ENCODE measurements around the gene PSMD11. TPM values are rescaled to one million over a fixed set of nuclear protein-coding genes. Genes with fewer than 3 reads are reported as not detected.

The PSMD11 gene
- total and polyA plus RNA-seq, 2 of the 8 experiments (the other 6 are each of a cell fraction or from before 2014, with no cell fraction given), result 68.4 to 171 TPM

DNA sequence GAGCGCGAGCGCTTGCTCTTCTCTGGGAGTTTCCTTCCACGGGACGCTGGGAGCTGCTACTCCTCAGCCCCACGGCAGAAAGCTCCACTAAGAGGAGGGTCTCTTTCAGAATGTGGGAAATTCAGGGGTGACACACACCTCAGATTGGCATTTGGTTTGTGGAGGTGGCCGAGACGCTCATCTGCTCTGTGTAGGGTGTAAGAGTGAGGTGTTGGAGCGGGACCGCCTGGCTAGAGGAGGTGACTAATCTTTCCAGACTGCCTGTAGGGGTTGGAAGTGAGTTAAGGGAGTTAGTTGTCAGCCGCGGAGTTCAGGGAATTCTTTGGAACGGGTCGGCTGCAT is 735 bp downstream of the PSMD11 start (continued):
- TF ChIP-seq, protein P1, sequence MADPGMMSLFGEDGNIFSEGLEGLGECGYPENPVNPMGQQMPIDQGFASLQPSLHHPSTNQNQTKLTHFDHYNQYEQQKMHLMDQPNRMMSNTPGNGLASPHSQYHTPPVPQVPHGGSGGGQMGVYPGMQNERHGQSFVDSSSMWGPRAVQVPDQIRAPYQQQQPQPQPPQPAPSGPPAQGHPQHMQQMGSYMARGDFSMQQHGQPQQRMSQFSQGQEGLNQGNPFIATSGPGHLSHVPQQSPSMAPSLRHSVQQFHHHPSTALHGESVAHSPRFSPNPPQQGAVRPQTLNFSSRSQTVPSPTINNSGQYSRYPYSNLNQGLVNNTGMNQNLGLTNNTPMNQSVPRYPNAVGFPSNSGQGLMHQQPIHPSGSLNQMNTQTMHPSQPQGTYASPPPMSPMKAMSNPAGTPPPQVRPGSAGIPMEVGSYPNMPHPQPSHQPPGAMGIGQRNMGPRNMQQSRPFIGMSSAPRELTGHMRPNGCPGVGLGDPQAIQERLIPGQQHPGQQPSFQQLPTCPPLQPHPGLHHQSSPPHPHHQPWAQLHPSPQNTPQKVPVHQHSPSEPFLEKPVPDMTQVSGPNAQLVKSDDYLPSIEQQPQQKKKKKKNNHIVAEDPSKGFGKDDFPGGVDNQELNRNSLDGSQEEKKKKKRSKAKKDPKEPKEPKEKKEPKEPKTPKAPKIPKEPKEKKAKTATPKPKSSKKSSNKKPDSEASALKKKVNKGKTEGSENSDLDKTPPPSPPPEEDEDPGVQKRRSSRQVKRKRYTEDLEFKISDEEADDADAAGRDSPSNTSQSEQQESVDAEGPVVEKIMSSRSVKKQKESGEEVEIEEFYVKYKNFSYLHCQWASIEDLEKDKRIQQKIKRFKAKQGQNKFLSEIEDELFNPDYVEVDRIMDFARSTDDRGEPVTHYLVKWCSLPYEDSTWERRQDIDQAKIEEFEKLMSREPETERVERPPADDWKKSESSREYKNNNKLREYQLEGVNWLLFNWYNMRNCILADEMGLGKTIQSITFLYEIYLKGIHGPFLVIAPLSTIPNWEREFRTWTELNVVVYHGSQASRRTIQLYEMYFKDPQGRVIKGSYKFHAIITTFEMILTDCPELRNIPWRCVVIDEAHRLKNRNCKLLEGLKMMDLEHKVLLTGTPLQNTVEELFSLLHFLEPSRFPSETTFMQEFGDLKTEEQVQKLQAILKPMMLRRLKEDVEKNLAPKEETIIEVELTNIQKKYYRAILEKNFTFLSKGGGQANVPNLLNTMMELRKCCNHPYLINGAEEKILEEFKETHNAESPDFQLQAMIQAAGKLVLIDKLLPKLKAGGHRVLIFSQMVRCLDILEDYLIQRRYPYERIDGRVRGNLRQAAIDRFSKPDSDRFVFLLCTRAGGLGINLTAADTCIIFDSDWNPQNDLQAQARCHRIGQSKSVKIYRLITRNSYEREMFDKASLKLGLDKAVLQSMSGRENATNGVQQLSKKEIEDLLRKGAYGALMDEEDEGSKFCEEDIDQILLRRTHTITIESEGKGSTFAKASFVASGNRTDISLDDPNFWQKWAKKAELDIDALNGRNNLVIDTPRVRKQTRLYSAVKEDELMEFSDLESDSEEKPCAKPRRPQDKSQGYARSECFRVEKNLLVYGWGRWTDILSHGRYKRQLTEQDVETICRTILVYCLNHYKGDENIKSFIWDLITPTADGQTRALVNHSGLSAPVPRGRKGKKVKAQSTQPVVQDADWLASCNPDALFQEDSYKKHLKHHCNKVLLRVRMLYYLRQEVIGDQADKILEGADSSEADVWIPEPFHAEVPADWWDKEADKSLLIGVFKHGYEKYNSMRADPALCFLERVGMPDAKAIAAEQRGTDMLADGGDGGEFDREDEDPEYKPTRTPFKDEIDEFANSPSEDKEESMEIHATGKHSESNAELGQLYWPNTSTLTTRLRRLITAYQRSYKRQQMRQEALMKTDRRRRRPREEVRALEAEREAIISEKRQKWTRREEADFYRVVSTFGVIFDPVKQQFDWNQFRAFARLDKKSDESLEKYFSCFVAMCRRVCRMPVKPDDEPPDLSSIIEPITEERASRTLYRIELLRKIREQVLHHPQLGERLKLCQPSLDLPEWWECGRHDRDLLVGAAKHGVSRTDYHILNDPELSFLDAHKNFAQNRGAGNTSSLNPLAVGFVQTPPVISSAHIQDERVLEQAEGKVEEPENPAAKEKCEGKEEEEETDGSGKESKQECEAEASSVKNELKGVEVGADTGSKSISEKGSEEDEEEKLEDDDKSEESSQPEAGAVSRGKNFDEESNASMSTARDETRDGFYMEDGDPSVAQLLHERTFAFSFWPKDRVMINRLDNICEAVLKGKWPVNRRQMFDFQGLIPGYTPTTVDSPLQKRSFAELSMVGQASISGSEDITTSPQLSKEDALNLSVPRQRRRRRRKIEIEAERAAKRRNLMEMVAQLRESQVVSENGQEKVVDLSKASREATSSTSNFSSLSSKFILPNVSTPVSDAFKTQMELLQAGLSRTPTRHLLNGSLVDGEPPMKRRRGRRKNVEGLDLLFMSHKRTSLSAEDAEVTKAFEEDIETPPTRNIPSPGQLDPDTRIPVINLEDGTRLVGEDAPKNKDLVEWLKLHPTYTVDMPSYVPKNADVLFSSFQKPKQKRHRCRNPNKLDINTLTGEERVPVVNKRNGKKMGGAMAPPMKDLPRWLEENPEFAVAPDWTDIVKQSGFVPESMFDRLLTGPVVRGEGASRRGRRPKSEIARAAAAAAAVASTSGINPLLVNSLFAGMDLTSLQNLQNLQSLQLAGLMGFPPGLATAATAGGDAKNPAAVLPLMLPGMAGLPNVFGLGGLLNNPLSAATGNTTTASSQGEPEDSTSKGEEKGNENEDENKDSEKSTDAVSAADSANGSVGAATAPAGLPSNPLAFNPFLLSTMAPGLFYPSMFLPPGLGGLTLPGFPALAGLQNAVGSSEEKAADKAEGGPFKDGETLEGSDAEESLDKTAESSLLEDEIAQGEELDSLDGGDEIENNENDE (IDR thresholded peaks at IDR 0.05; ENCODE audit: insufficient replicate concordance, low read length), result no peak
- TF ChIP-seq JUND (IDR thresholded peaks at IDR 0.05; ENCODE audit: low read length) (no peak), CBX8 (IDR thresholded peaks at IDR 0.05; ENCODE audit: borderline replicate concordance, low read depth, low read length) (no peak), SAP30 (IDR thresholded peaks at IDR 0.05; ENCODE audit: insufficient read depth, insufficient replicate concordance, low read length) (peak; percentile 84), HDAC2 (IDR thresholded peaks at IDR 0.05; ENCODE audit: borderline replicate concordance in 1 of 2, low read depth in 2 of 2, low read length in 2 of 2) (0 out of 4 replicates have a peak, but pooled peaks of 1 of the 2 experiments have one; percentile 36), KDM4A (IDR thresholded peaks at IDR 0.05; ENCODE audit: low read depth, low read length, severe bottlenecking) (no peak)
